HG03558 (cell line): ENCODE results near the gene CABP4.

Experiments
- ATAC-seq: cut with Tn5 transposase; IDR thresholded peaks from one replicate; pipeline ENCODE4 v1.9.1; 2021; ENCODE audit warnings: moderate number of reproducible peaks; ENCODE audit not compliant: unreplicated experiment; ENCODE audit errors: extremely low read depth

CABP4 gene

DNA sequence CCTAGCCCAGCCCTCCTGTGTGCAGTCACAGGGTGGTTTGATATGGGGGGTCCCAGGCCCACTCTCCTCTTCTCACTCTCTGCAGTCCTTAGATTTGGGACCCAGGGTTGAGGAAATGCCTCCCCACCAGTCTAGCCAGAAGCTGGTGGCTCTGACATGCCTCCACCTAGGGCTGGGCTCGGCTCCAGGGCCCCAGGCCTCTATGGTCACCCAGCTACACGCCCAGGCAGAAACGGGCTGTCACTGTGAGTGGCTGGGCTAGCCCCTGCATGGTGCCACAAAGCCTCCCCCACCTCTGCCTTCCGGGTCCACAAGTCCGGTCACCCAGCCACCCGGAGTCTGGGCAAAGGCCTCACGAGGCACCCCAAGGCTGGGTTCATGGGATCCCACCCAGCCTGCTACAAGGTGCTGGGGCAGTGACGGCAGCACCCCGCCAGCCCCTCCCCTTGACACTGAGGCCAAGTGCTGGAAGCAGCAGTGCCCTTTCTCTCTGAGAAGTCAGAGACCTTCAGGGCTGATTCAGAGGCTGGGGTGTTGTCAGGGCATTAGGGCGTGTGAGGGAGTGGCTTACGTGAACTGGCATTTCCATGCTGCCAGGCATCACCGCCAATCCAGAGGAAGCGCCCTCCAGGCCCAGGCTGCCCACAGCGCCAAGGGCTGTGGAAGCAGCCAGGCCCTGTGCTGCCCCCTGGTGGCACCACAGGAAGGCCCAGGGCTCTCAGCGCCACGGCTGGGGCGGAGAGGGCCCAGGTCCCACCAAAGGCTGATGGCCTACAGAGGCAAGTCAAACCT lies 50.6 kb downstream of the CABP4 start:
- no peak for ATAC-seq

DNA sequence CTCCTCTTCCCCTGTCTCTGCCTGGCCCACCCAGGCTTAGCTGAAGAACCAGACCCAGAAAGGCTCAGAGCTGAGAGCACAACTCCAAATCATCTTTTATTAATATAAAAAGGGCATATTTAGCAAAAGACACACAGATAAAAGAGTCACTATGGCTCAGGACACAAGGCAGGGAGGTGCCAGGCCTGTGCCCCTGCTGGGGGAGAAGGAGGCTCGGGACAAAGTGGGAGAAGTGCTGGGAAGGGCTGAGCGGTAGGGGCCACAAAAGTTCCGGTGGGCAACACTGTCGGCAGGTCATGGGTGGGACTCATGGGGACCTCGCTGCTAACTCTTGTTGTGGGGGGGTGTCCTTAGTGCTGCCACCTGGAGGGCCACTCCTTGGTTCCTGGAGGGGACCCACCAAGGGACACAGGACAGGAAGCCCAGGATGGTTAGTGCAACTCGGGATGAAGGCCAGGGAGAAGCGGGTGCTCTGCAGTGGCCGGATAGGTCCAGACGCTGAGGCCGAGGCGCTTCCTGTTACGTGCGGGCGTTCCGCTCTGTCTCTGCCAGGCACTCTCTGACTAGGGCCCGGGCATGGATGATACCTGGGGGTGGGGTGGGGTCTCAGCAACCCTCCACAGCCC lies 51.4 kb downstream of the CABP4 start:
- no peak for ATAC-seq

DNA sequence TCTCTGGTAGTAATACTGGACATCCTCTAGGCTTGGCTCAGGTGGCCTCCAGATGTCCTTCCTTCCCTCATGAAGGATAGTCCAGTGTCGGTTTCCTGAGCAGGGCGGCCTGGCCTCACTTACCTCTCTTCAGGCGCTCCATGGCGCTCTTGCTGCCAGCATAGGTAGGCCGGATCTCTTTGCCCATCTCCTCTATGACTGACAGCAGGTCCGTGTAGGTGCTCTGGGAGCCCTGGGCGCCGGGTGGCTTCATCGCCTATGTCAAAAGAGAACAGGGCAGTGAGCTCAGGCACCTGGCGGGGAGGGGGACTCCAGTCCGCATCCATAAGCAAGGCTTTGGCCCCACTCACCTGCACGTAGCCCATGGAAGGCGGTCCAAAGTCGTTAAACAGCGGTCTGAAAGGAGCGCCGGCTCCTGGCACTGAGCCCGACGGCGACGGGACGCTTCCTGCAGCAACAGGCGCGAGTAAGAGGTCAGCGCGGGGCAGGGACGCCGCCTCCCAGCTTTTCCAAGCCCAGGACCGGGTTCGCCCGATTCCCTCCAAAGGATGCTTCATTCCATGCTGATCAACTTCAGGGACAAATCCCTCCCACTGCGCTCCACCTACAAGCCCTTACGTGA lies 52.2 kb downstream of the CABP4 start:
- ATAC-seq: no peak

DNA sequence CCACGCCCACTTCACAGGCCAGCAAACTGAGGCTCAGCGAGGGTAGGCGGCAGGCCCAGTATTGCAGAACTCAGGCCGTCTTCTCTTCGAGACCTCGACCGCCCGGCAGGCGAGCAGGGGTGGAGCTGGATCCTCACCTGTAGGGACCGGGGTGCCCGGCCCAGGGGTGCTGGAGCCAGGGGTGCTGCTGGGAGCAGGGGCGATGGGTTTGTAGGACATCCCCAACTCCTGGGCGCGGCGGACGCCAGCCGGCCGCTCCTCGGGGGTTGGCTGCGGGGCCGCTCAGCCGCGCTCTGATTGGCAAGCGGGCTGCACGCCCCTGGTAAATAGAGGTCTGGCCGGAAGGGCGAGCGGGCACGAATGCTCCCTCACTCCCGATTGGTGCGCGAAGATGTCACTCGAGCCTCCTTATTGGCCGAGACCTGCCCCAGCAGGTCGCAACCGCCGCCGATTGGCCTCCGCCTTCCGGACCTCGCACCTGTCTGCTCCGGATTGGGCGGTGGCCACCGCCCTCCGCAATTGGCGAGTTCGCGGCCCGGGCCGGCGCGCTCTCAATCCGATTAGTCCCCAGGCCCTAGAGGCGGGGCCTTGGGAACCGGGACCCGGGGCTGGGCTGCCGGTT lies 52.8 kb downstream of the CABP4 start, which contains the start of gene CDK2AP2:
Gene CDK2AP2 (minus strand): TSS at position 299 of the 622 bp plus-strand sequence. CDS start 80 bp downstream, at position 219.
- peak; percentile 63 for ATAC-seq

DNA sequence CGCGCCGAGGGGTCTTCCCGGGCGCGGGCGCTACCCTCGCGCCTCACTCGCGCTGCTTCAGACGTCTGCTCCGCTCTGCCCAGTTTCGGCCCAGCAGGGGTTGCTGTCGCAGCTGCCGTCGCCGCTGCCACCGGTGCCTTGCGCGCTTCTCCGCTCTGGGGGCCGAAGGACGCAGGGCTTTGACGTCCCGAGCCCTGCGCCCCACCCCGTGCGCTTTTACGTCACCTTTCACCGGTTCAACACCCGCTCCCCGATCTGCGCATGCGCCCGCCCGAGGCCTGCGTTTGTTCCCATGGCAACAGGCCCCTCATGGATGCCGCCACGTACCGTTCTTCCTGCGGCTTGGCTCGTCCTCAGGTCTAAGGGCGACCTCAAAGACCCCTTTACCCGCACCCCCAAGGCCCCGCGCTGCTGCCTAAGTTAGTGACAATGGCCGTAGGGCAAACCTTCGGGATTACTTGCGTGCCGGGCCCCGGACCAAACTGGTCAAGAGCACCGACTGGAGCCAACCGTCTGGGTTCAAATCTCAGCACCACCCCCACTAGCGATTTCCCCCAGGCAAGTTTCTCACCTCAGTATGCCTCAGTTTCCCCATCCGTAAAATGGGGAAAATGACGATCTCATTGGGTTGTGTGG lies 53.5 kb downstream of the CABP4 start:
- ATAC-seq: peak; percentile 24

DNA sequence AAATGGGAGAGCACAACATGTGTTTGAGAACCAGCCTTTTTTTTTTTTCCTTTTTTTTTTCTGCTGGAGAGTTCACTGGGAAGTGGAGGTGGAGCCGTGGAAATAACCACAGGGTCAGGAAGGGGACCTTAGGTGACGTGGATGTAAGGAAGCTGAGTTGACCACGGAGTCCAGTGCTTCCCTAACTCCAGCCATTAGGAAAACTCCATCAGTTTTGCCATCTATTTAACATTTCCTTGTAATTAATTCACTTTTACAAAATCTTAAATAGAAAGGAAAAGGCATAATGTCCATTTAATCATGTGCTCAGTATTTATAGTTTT lies 54.8 kb downstream of the CABP4 start:
- ATAC-seq: no peak
